Kidney (tissue), 14 donors: Measurements from ENCODE around the gene PHLDB1. TPM values are rescaled to one million over a fixed set of nuclear protein-coding genes. Genes with fewer than 3 reads are reported as not detected.

Source experiments
- DNase-seq, 5 donors: peaks; one replicate each; pipeline ENCODE4 v3.0.0-alpha.2; 2013 to 2020
- FAIRE-seq: peaks from 2 replicates; lab custom pipeline; 2012; peaks lifted over from hg19 to GRCh38; lab: Jason Lieb, UNC
- H3K27ac ChIP-seq, 2 donors: one replicate each; pipeline ENCODE4 v1.7.0; 2013; ENCODE audit warnings: low read depth in 2 of 2, low read length in 2 of 2, inconsistent platforms in 1 of 2
- H3K27me3 ChIP-seq: one replicate; pipeline ENCODE4 v1.7.1; 2013; ENCODE audit warnings: low read length, inconsistent platforms; ENCODE audit not compliant: control insufficient read depth, insufficient read depth
- H3K36me3 ChIP-seq, 3 donors: one replicate each; pipeline versions ENCODE4 v1.7.0 to v1.7.1; 2013; ENCODE audit warnings: low read length in 3 of 3, control low read depth in 1 of 3, inconsistent platforms in 1 of 3; ENCODE audit not compliant: insufficient read depth in 3 of 3, control insufficient read depth in 2 of 3
- H3K4me1 ChIP-seq, 3 donors: one replicate each; pipeline versions ENCODE4 v1.7.0 to v1.7.1; 2013; ENCODE audit warnings: low read length in 3 of 3, inconsistent platforms in 1 of 3, low read depth in 1 of 3; ENCODE audit not compliant: control insufficient read depth in 2 of 3, insufficient read depth in 2 of 3
- H3K4me3 ChIP-seq, 3 donors: one replicate each; pipeline versions ENCODE4 v1.7.0 to v1.8.1; 2013; ENCODE audit warnings: low read length in 3 of 3, control low read depth in 1 of 3, inconsistent platforms in 1 of 3
- H3K9ac ChIP-seq, 3 donors: one replicate each; pipeline versions ENCODE4 v1.7.0 to v1.7.1; 2013; ENCODE audit warnings: low read length in 3 of 3, control low read depth in 1 of 3, inconsistent platforms in 1 of 3
- H3K9me3 ChIP-seq, 3 donors: one replicate each; pipeline versions ENCODE4 v1.7.0 to v1.7.1; 2013; ENCODE audit warnings: low read length in 3 of 3, control low read depth in 1 of 3, inconsistent platforms in 1 of 3; ENCODE audit not compliant: control insufficient read depth in 2 of 3, insufficient read depth in 1 of 3
- CTCF ChIP-seq: IDR thresholded peaks from 3 replicates; pipeline ENCODE4 v1.5.1; 2012; ENCODE audit warnings: mild to moderate bottlenecking, moderate library complexity, borderline replicate concordance; ENCODE audit not compliant: insufficient read depth; ENCODE audit errors: extremely low read depth
- intact Hi-C: fragments of 100-400 bp; cut with DNase I; formaldehyde crosslinking; loops from one replicate; pipeline ENCODE4 v1.11.1; 2022
- polyA plus RNA-seq: library from polyadenylated mRNA; stranded (reverse); fragments of 350-450 nt; fragmentation: Illumina TruSeq; extraction: RNeasy Lipid Tissue Mini Kit (QIAGEN cat#74804); gene quantifications from one replicate; pipeline ENCODE4 v1.2.3, GENCODE V29; 2014; ENCODE audit warnings: low read depth, low replicate concordance; ENCODE audit not compliant: insufficient read depth
- total RNA-seq: library from RNA; stranded (reverse); fragmentation: NEBNext Ultra II Directional; extraction: Animal tissue kit (Norgen Biotek cat#: 25700); gene quantifications from one replicate; pipeline ENCODE4 v1.2.1, GENCODE V29; 2021
- donor health status: control.
- donor health status: control.
- donor health status: control.
- donor health status: control.
- donor health status: control.
- donor health status: DM: yes; HTN: yes; CAD: no.
- donor health status: Normal renal cell carcinoma (clear cell type).

PHLDB1 gene
- total and polyA plus RNA-seq, 2 donors from 2014 or later: 39.1 to 118 TPM

GRCh38 chr11:118640332-118641154, 33.1 kb downstream of the PHLDB1 start:
- Histone ChIP-seq H3K9me3 (no peaks in the 10 kb centered on the region), H3K36me3 (peaks cover 15 to 39% (median 16%) of the 10 kb centered on the region in 3 donors), H3K27ac (no peak overlapping the region), H3K4me3 (no peak overlapping the region), H3K27me3 (no peaks in the 10 kb centered on the region), H3K4me1 (peaks cover 0 to 22% (median 14%) of the 10 kb centered on the region in 3 donors), H3K9ac (no peak overlapping the region)
- DNase-seq (peak in 1 of 5 donors; percentile 53), FAIRE-seq (no peak)
- intact Hi-C loops: no loop called here
- no peak for TF ChIP-seq CTCF

GRCh38 chr11:118641397-118642019, 34.1 kb downstream of the PHLDB1 start:
- no peak overlapping the region for H3K4me3 ChIP-seq
- TF ChIP-seq CTCF: no peak
- intact Hi-C loops: no loop called here
- FAIRE-seq (no peak), DNase-seq (peak in 4 of 5 donors; percentile 56 to 93 (median 62))
- H3K36me3 ChIP-seq: peaks cover 14 to 39% (median 20%) of the 10 kb centered on the region in 3 donors
- H3K27ac ChIP-seq: peak overlapping the region in 1 of 2 donors; percentile 66
- peaks cover 0 to 22% (median 14%) of the 10 kb centered on the region in 3 donors for H3K4me1 ChIP-seq
- H3K9ac ChIP-seq: no peak overlapping the region
- H3K9me3 ChIP-seq: no peaks in the 10 kb centered on the region
- no peaks in the 10 kb centered on the region for H3K27me3 ChIP-seq

- DNase-seq (peak in 1 of 5 donors; percentile 52), FAIRE-seq (no peak)
- no peaks in the 10 kb centered on the region for H3K9me3 ChIP-seq
- H3K27ac ChIP-seq: no peak overlapping the region
- H3K4me3 ChIP-seq: no peak overlapping the region
- peaks cover 0 to 22% (median 14%) of the 10 kb centered on the region in 3 donors for H3K4me1 ChIP-seq
- intact Hi-C loops: no loop called here
- no peaks in the 10 kb centered on the region for H3K27me3 ChIP-seq
- no peak for TF ChIP-seq CTCF
- H3K9ac ChIP-seq: no peak overlapping the region
- peaks cover 11 to 50% (median 28%) of the 10 kb centered on the region in 3 donors for H3K36me3 ChIP-seq
These were observed 36.0 kb downstream of the PHLDB1 start for GRCh38 chr11:118643142-118643994.
